ENCODE results near the gene UFD1.

UFD1 gene

DNA sequence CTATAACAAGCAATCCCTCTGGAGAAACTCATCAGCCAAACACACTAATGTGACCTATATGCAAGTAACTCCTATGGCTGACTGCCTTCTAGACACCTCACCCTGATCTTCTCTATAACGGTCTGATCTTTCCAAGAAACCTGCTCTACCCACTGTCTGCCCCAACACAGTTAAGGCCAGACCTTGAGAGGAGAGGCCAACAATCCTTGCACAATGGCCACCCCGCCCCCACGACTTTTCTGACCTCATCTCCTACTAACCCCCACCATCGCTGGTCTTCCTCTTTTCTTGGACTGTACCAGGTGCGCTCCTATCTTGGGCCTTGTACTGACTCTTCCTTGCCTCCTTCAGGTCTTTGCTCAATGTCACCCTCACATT is 59.9 kb downstream of the UFD1 start:
- Histone ChIP-seq H3K27ac (ENCODE audit: low read depth, low read length) (no peak overlapping the region), H3K9me3 (ENCODE audit: insufficient read depth, low read depth, low read length) (no peaks in the 10 kb centered on the region), H3K4me3 (ENCODE audit: low read length) (no peak overlapping the region), H3K9ac (ENCODE audit: low read depth, low read length) (no peak overlapping the region), H3K27me3 (ENCODE audit: insufficient read depth, low read length) (no peaks in the 10 kb centered on the region), H3K4me1 (ENCODE audit: insufficient read depth, low read length) (peaks cover 29% of the 10 kb centered on the region), H3K36me3 (ENCODE audit: insufficient read depth, low read length) (no peaks in the 10 kb centered on the region)
- WGBS = 95% methylated on average over 5 of the region's 5 CpGs

DNA sequence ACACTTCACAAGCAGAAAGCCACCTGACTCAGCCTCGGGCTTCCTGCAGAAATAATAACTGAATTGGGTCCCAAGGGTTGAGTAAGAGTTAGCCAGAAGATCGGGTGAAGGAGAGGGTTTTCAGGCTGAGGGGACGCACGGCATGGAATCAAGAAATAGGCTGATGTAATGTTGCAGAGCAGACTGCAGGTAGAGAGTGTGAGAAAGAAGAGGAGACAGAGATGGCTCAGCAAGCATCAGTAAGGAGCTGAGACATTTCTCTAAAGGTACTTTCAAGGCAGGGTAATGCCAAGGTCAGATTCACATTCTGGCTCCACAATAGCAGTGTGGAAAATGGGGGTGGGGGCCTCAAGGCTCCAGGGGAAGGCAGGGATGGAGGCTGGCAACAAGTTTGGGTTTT is 66.1 kb downstream of the UFD1 start:
- Histone ChIP-seq H3K9me3 (ENCODE audit: insufficient read depth, low read depth, low read length) (no peaks in the 10 kb centered on the region), H3K36me3 (ENCODE audit: insufficient read depth, low read length) (peaks cover 31% of the 10 kb centered on the region), H3K9ac (ENCODE audit: low read depth, low read length) (no peak overlapping the region), H3K4me1 (ENCODE audit: insufficient read depth, low read length) (0 out of 2 replicates have a peak, but pooled peaks cover 5% of the 10 kb centered on the region), H3K27ac (ENCODE audit: low read depth, low read length) (no peak overlapping the region; the same call in 1 of the 2 replicates), H3K27me3 (ENCODE audit: insufficient read depth, low read length) (no peaks in the 10 kb centered on the region), H3K4me3 (ENCODE audit: low read length) (no peak overlapping the region)
- WGBS = 89% methylated on average over 4 of the region's 4 CpGs

DNA sequence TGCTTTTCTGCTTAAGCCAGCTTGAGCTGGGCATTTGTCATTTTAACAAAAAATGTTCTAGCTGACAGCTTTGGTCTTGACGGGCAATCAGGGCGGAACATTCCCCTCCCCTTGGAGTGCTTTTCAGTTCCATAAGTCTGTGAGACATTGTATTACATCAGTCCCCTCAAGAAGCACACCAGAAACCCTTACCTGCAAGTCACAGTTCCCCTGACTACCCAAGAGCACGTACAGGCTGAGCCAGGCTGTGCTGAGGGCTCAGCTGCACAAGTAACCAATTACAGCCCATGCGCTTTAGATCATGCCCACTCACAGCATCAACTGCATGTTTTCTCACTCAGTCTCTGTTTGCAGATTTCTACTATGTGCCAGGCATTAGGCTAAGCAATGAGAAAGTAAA is 66.5 kb downstream of the UFD1 start:
- Histone ChIP-seq H3K27ac (ENCODE audit: low read depth, low read length) (no peak overlapping the region; the same call in 1 of the 2 replicates), H3K9ac (ENCODE audit: low read depth, low read length) (no peak overlapping the region), H3K4me1 (ENCODE audit: insufficient read depth, low read length) (0 out of 2 replicates have a peak, but pooled peaks cover 5% of the 10 kb centered on the region), H3K36me3 (ENCODE audit: insufficient read depth, low read length) (peaks cover 35% of the 10 kb centered on the region), H3K27me3 (ENCODE audit: insufficient read depth, low read length) (no peaks in the 10 kb centered on the region), H3K9me3 (ENCODE audit: insufficient read depth, low read depth, low read length) (no peaks in the 10 kb centered on the region), H3K4me3 (ENCODE audit: low read length) (no peak overlapping the region)
- 93% methylated on average over 4 of the region's 4 CpGs for WGBS

DNA sequence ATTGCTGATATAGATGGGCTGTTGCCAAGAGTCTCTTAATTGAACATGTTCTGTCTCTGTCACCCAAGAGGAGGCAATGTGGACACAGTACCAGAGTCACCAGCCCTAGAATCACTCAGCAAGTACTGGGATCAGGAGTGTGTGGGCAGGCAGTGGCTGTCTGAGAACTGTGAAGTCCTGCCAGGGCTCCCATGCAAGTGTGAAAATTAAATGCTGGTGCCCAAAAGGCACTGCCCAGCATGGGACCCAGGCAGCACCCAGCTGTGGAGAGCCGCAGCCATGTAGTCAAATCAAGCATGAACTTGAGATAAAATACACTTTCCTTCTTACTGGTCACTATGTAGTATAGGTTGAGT is 67.3 kb downstream of the UFD1 start:
- Histone ChIP-seq H3K9me3 (ENCODE audit: insufficient read depth, low read depth, low read length) (no peaks in the 10 kb centered on the region), H3K36me3 (ENCODE audit: insufficient read depth, low read length) (peaks cover 43% of the 10 kb centered on the region), H3K27me3 (ENCODE audit: insufficient read depth, low read length) (no peaks in the 10 kb centered on the region), H3K4me1 (ENCODE audit: insufficient read depth, low read length) (0 out of 2 replicates have a peak, but pooled peaks cover 5% of the 10 kb centered on the region), H3K27ac (ENCODE audit: low read depth, low read length) (no peak overlapping the region), H3K9ac (ENCODE audit: low read depth, low read length) (no peak overlapping the region), H3K4me3 (ENCODE audit: low read length) (no peak overlapping the region)
- WGBS = 100% methylated on average over 1 of the region's 1 CpG

GRCh38 chr22:19410941-19411689 is 67.9 kb downstream of the UFD1 start:
- Histone ChIP-seq H3K4me3 (ENCODE audit: low read length) (no peak overlapping the region), H3K4me1 (ENCODE audit: insufficient read depth, low read length) (0 out of 2 replicates have a peak, but pooled peaks cover 5% of the 10 kb centered on the region), H3K27me3 (ENCODE audit: insufficient read depth, low read length) (no peaks in the 10 kb centered on the region), H3K27ac (ENCODE audit: low read depth, low read length) (no peak overlapping the region), H3K9ac (ENCODE audit: low read depth, low read length) (no peak overlapping the region), H3K36me3 (ENCODE audit: insufficient read depth, low read length) (peaks cover 49% of the 10 kb centered on the region), H3K9me3 (ENCODE audit: insufficient read depth, low read depth, low read length) (no peaks in the 10 kb centered on the region)
- 95% methylated on average over 6 of the region's 6 CpGs for WGBS

GRCh38 chr22:19407649-19408606 is 71.1 kb downstream of the UFD1 start:
- H3K27ac ChIP-seq (ENCODE audit: low read depth, low read length) = no peak overlapping the region
- H3K36me3 ChIP-seq (ENCODE audit: insufficient read depth, low read length) = peaks cover 76% of the 10 kb centered on the region
- H3K4me1 ChIP-seq (ENCODE audit: insufficient read depth, low read length) = no peaks in the 10 kb centered on the region
- no peaks in the 10 kb centered on the region for H3K27me3 ChIP-seq (ENCODE audit: insufficient read depth, low read length)
- no peak overlapping the region for H3K4me3 ChIP-seq (ENCODE audit: low read length)
- no peak overlapping the region for H3K9ac ChIP-seq (ENCODE audit: low read depth, low read length)
- H3K9me3 ChIP-seq (ENCODE audit: insufficient read depth, low read depth, low read length) = no peaks in the 10 kb centered on the region
- 96% methylated on average over 16 of the region's 16 CpGs for WGBS

GRCh38 chr22:19406846-19407245 is 72.1 kb downstream of the UFD1 start:
- H3K27ac ChIP-seq (ENCODE audit: low read depth, low read length) = no peak overlapping the region
- H3K9ac ChIP-seq (ENCODE audit: low read depth, low read length) = no peak overlapping the region
- H3K4me1 ChIP-seq (ENCODE audit: insufficient read depth, low read length) = no peaks in the 10 kb centered on the region
- H3K9me3 ChIP-seq (ENCODE audit: insufficient read depth, low read depth, low read length) = no peaks in the 10 kb centered on the region
- peaks cover 87% of the 10 kb centered on the region for H3K36me3 ChIP-seq (ENCODE audit: insufficient read depth, low read length)
- no peak overlapping the region for H3K4me3 ChIP-seq (ENCODE audit: low read length)
- H3K27me3 ChIP-seq (ENCODE audit: insufficient read depth, low read length) = no peaks in the 10 kb centered on the region
- WGBS = 100% methylated on average over 2 of the region's 4 CpGs

- Histone ChIP-seq H3K27me3 (ENCODE audit: insufficient read depth, low read length) (no peaks in the 10 kb centered on the region), H3K9ac (ENCODE audit: low read depth, low read length) (no peak overlapping the region), H3K36me3 (ENCODE audit: insufficient read depth, low read length) (peaks cover 92% of the 10 kb centered on the region), H3K4me1 (ENCODE audit: insufficient read depth, low read length) (no peaks in the 10 kb centered on the region), H3K27ac (ENCODE audit: low read depth, low read length) (no peak overlapping the region), H3K4me3 (ENCODE audit: low read length) (no peak overlapping the region), H3K9me3 (ENCODE audit: insufficient read depth, low read depth, low read length) (no peaks in the 10 kb centered on the region)
- 94% methylated on average over 3 of the region's 3 CpGs for WGBS
Measured at GRCh38 chr22:19406281-19406811, 72.6 kb downstream of the UFD1 start.

GRCh38 chr22:19405652-19406051 is 73.3 kb downstream of the UFD1 start:
- peaks cover 94% of the 10 kb centered on the region for H3K36me3 ChIP-seq (ENCODE audit: insufficient read depth, low read length)
- H3K9ac ChIP-seq (ENCODE audit: low read depth, low read length) = no peak overlapping the region
- 98% methylated on average over 8 of the region's 8 CpGs for WGBS

GRCh38 chr22:19405133-19405532 is 73.9 kb downstream of the UFD1 start:
- WGBS = 96% methylated on average over 3 of the region's 4 CpGs
- Histone ChIP-seq H3K9me3 (ENCODE audit: insufficient read depth, low read depth, low read length) (no peaks in the 10 kb centered on the region), H3K4me3 (ENCODE audit: low read length) (no peak overlapping the region), H3K27me3 (ENCODE audit: insufficient read depth, low read length) (no peaks in the 10 kb centered on the region), H3K36me3 (ENCODE audit: insufficient read depth, low read length) (peaks cover 94% of the 10 kb centered on the region), H3K4me1 (ENCODE audit: insufficient read depth, low read length) (no peaks in the 10 kb centered on the region), H3K27ac (ENCODE audit: low read depth, low read length) (no peak overlapping the region), H3K9ac (ENCODE audit: low read depth, low read length) (no peak overlapping the region)

More at GRCh38 chr22:19405652-19406051, 73.3 kb downstream of the UFD1 start:
- no peaks in the 10 kb centered on the region for H3K4me1 ChIP-seq (ENCODE audit: insufficient read depth, low read length)
- H3K4me3 ChIP-seq (ENCODE audit: low read length) = no peak overlapping the region
- H3K27me3 ChIP-seq (ENCODE audit: insufficient read depth, low read length) = no peaks in the 10 kb centered on the region
- H3K27ac ChIP-seq (ENCODE audit: low read depth, low read length) = no peak overlapping the region
- H3K9me3 ChIP-seq (ENCODE audit: insufficient read depth, low read depth, low read length) = no peaks in the 10 kb centered on the region

DNA sequence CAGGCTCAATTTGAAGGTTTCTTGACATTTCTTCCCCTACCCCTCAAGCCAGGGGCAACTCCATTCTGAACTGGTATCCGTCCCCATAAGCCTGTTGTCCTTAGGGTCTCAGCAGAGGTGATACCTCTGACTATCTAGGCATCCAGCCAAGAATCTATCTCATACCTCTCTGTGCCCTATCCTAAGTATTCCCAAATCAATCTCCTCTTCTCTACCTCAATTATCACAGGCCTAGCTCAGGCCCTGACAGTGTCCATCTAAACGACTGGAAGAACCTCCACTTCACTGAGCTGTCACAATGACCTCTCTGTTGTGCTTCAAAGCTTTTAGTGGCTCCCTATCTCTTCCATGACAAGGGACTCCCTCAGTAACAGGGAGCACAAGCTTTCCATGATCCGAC is 74.3 kb downstream of the UFD1 start:
- no peak overlapping the region for H3K9ac ChIP-seq (ENCODE audit: low read depth, low read length)
- peaks cover 93% of the 10 kb centered on the region for H3K36me3 ChIP-seq (ENCODE audit: insufficient read depth, low read length)
- no peaks in the 10 kb centered on the region for H3K9me3 ChIP-seq (ENCODE audit: insufficient read depth, low read depth, low read length)
- WGBS = 92% methylated on average over 3 of the region's 3 CpGs
- H3K4me1 ChIP-seq (ENCODE audit: insufficient read depth, low read length) = no peaks in the 10 kb centered on the region
- no peak overlapping the region for H3K27ac ChIP-seq (ENCODE audit: low read depth, low read length)
- no peak overlapping the region for H3K4me3 ChIP-seq (ENCODE audit: low read length)
- no peaks in the 10 kb centered on the region for H3K27me3 ChIP-seq (ENCODE audit: insufficient read depth, low read length)

All from HUES64 (cell line).